Prostate gland (tissue), 2 donors: ENCODE results near the gene PIP5K1C. TPM values are rescaled to one million over a fixed set of nuclear protein-coding genes. Genes with fewer than 3 reads are reported as not detected.

Source experiments
- DNase-seq: peaks from one replicate; pipeline ENCODE4 v3.0.0-alpha.2; 2019; ENCODE audit warnings: low spot score
- H3K27ac ChIP-seq, 2 donors: fragments of 200-600 bp; sonication (generic); 2 replicates each; pipeline ENCODE4 v1.5.1; 2017 to 2019
- H3K27me3 ChIP-seq: fragments of 200-600 bp; sonication (generic); replicated peaks from 2 replicates; pipeline ENCODE4 v1.5.1; 2019; ENCODE audit not compliant: insufficient read depth
- H3K36me3 ChIP-seq, 2 donors: fragments of 200-600 bp; sonication (generic); 1 replicate in 1 of 2; 2 replicates in 1 of 2; pipeline versions ENCODE4 v1.5.1 to v1.8.1; 2017 to 2019
- H3K4me1 ChIP-seq: fragments of 200-600 bp; sonication (generic); replicated peaks from 2 replicates; pipeline ENCODE4 v1.5.1; 2019
- H3K4me3 ChIP-seq, 2 donors: fragments of 200-600 bp; sonication (generic); 2 replicates each; pipeline ENCODE4 v1.5.1; 2017 to 2019
- H3K9me3 ChIP-seq: fragments of 200-600 bp; sonication (generic); 2 replicates; pipeline ENCODE4 v1.5.1; 2017
- CTCF ChIP-seq, 4 experiments: fragments of 200-600 bp in 2 of 4; fragments of 450-650 bp in 2 of 4; sonication (generic) in 2 of 4; IDR thresholded peaks; 1 replicate in 3 of 4; 2 replicates in 1 of 4; pipeline ENCODE4 v1.5.1; 2016 to 2019; ENCODE audit warnings: antibody characterized with exemption in 4 of 4, mild to moderate bottlenecking in 2 of 4, moderate library complexity in 2 of 4
- POLR2A ChIP-seq: fragments of 450-650 bp; IDR thresholded peaks from one replicate; pipeline ENCODE4 v1.6.1; 2016; ENCODE audit warnings: antibody characterized with exemption, mild to moderate bottlenecking
- POLR2AphosphoS5 ChIP-seq: sonication (generic); formaldehyde crosslinking; IDR thresholded peaks from one replicate; pipeline ENCODE4 v1.6.1; 2017; ENCODE audit warnings: antibody characterized with exemption
- WGBS: methylation state at CpG from one replicate; pipeline ENCODE4 v1.1.5; 2018; 5-methylcytosine and 5-hydroxymethylcytosine counted together
- intact Hi-C: fragments of 100-400 bp; cut with DNase I; formaldehyde crosslinking; loops from one replicate; pipeline ENCODE4 v1.14.2; 2022
- total RNA-seq, 2 donors: library from RNA; depleted of rRNA; stranded (reverse); fragments of >200 nt; gene quantifications; one replicate each; pipeline ENCODE4 v1.1.0, GENCODE V29; 2016

The PIP5K1C gene
- total RNA-seq, 2 donors from 2014 or later = 34.3 to 75.5 TPM

GRCh38 chr19:3698386-3698950 lies 1.8 kb downstream of the PIP5K1C start:
- 46% methylated on average over 12 of the region's 12 CpGs for WGBS
- peak overlapping the region; percentile 86 for H3K27ac ChIP-seq

GRCh38 chr19:3697671-3698385 lies 2.4 kb downstream of the PIP5K1C start:
- H3K27ac ChIP-seq = peak overlapping the region; percentile 86
- WGBS = 76% methylated on average over 41 of the region's 43 CpGs
- intact Hi-C loops = loop anchor here (1.0 kb wide), 1 partner anchor 29 kb away; no protein-coding TSS in a partner anchor

More at GRCh38 chr19:3698386-3698950, 1.8 kb downstream of the PIP5K1C start:
- TF ChIP-seq POLR2A (no peak), POLR2AphosphoS5 (no peak)
- no peak for DNase-seq
- no peaks in the 10 kb centered on the region for H3K36me3 ChIP-seq
- H3K4me3 ChIP-seq = no peak overlapping the region
- intact Hi-C loops = loop anchor here (1.0 kb wide), 1 partner anchor 29 kb away; no protein-coding TSS in a partner anchor
- H3K4me1 ChIP-seq = no peaks in the 10 kb centered on the region
- H3K27me3 ChIP-seq = no peaks in the 10 kb centered on the region
- no peaks in the 10 kb centered on the region for H3K9me3 ChIP-seq

GRCh38 chr19:3697094-3697493 lies 3.2 kb downstream of the PIP5K1C start:
- Histone ChIP-seq H3K36me3 (no peaks in the 10 kb centered on the region), H3K27me3 (no peaks in the 10 kb centered on the region), H3K27ac (peak overlapping the region in 1 of 2 donors; percentile 14), H3K4me1 (no peaks in the 10 kb centered on the region), H3K4me3 (no peak overlapping the region), H3K9me3 (no peaks in the 10 kb centered on the region)
- intact Hi-C loops = no loop called here
- TF ChIP-seq CTCF (IDR thresholded peaks at IDR 0.05) = no peak
- no peak for TF ChIP-seq POLR2AphosphoS5
- TF ChIP-seq POLR2A = no peak
- WGBS = 82% methylated on average over 30 of the region's 30 CpGs
- DNase-seq = no peak

More at GRCh38 chr19:3697671-3698385, 2.4 kb downstream of the PIP5K1C start:
- no peak overlapping the region for H3K4me3 ChIP-seq
- no peaks in the 10 kb centered on the region for H3K36me3 ChIP-seq
- DNase-seq = no peak
- no peaks in the 10 kb centered on the region for H3K9me3 ChIP-seq
- TF ChIP-seq POLR2AphosphoS5 = no peak
- TF ChIP-seq CTCF (IDR thresholded peaks at IDR 0.05) = no peak
- no peak for TF ChIP-seq POLR2A
- H3K4me1 ChIP-seq = no peaks in the 10 kb centered on the region
- no peaks in the 10 kb centered on the region for H3K27me3 ChIP-seq

- no peak overlapping the region for H3K27ac ChIP-seq
- H3K4me1 ChIP-seq = no peaks in the 10 kb centered on the region
- intact Hi-C loops = no loop called here
- H3K4me3 ChIP-seq = no peak overlapping the region
- no peaks in the 10 kb centered on the region for H3K36me3 ChIP-seq
- no peaks in the 10 kb centered on the region for H3K9me3 ChIP-seq
- WGBS = 78% methylated on average over 10 of the region's 10 CpGs
- no peak for TF ChIP-seq CTCF (IDR thresholded peaks at IDR 0.05)
- no peak for TF ChIP-seq POLR2AphosphoS5
- H3K27me3 ChIP-seq = no peaks in the 10 kb centered on the region
- no peak for DNase-seq
Measured at GRCh38 chr19:3696660-3696995, 3.6 kb downstream of the PIP5K1C start.

GRCh38 chr19:3695986-3696659 lies 4.1 kb downstream of the PIP5K1C start:
- H3K4me3 ChIP-seq = no peak overlapping the region
- no peaks in the 10 kb centered on the region for H3K9me3 ChIP-seq
- TF ChIP-seq POLR2A (no peak), CTCF (IDR thresholded peaks at IDR 0.05) (no peak), POLR2AphosphoS5 (no peak)
- no peak overlapping the region for H3K27ac ChIP-seq
- intact Hi-C loops = no loop called here
- WGBS = 85% methylated on average over 23 of the region's 23 CpGs
- no peaks in the 10 kb centered on the region for H3K36me3 ChIP-seq
- no peaks in the 10 kb centered on the region for H3K4me1 ChIP-seq
- H3K27me3 ChIP-seq = no peaks in the 10 kb centered on the region
- no peak for DNase-seq
